Fibroblast of skin of back (primary cell): ENCODE data around the gene LY86.

Source experiments
- DNase-seq: peaks from one replicate; pipeline ENCODE4 v3.0.0-alpha.2; 2013

The LY86 gene

DNA sequence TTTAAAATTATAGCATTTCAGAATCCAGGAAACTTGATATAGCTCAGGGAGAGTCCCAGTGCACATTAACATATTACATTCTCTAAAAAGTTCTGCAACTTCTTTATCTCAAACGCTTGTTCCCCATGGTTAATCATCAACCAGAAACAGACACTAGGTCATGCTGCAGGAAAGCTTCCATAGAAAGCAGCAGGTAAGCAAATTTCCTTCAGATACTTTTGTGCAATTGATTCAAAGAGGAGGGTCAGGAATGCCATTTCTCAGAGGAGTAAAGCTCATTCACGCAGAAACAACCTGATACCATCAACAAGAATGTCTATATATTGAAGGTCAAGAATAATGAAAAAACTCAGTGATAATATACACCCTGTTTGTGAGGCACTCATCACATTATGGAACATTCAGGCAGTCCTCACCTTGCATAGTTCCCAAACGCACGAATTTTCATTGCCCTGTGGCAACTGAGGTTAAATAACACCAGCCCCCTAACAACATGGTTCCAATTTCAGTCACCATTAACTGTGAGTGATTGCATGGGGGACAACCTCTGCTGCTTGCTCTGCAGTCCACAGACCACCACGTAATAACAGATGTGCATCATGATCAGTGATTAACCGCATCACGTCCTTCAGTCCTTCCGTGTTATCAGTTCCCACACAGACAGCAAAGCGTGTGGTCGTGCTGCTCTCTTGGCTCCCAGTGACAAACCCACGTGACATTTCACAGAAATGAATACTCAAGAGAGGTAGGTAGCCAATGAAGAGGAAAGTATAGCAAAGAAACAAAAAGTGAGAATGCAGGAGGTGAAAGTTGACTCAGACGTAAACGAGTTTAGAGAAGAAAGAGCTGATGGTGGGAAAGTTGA is 95.7 kb downstream of the LY86 start:
- DNase-seq = no peak

DNA sequence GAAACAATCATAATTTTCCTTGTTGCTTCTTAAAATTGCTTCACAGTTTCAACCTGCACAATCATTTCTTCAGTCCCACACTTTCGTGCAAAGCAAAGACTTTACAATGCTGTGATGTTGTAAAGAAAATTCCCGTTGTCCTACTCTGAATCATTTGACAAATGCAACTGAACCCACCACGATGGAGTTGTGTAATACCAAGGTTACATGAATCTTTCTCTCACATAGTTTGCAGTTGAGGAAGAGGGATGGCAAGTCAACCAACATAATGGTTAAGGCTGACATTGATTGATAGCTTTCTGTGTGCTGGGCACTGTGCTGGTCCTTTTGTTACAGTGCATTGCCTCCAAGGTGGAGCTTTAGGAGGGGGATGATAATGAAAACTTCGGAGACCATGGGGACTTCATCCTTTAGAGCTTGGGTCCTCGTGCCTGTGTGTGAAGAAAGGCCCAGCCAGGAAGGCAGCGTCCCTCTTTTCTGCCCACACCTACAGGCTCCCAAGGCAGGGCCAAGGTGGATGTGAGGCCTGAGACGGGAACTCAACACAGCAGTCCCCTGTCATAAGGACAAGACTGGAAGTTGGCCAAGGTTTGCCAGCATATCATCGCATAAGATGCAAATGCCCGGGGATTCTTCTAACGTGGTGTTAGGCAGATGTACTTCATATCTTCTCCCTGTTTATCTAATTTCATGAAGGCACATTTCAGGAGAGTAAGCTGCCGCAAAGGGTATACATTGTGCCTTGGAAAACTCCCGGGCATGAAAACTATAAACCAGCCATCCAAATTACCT is 96.9 kb downstream of the LY86 start:
- no peak for DNase-seq

DNA sequence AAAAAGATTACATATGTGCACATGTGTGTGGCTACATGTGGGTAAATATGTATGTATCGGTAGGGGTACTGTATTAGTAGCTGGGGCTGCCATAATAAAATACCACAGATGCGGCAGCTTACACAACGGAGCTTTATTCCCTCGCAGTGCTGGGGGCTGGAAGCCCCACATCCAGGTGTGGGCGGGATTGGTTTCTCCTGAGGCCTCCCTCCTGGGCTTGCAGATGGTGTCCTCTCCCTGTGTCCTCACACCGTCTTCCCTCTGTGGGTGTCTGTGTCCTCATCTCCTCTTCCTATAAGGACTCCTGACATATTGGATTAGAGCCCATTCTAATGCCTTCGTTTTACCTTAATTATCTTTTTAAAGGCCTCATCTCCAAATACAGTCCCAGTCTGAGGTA is 97.7 kb downstream of the LY86 start:
- DNase-seq = no peak

DNA sequence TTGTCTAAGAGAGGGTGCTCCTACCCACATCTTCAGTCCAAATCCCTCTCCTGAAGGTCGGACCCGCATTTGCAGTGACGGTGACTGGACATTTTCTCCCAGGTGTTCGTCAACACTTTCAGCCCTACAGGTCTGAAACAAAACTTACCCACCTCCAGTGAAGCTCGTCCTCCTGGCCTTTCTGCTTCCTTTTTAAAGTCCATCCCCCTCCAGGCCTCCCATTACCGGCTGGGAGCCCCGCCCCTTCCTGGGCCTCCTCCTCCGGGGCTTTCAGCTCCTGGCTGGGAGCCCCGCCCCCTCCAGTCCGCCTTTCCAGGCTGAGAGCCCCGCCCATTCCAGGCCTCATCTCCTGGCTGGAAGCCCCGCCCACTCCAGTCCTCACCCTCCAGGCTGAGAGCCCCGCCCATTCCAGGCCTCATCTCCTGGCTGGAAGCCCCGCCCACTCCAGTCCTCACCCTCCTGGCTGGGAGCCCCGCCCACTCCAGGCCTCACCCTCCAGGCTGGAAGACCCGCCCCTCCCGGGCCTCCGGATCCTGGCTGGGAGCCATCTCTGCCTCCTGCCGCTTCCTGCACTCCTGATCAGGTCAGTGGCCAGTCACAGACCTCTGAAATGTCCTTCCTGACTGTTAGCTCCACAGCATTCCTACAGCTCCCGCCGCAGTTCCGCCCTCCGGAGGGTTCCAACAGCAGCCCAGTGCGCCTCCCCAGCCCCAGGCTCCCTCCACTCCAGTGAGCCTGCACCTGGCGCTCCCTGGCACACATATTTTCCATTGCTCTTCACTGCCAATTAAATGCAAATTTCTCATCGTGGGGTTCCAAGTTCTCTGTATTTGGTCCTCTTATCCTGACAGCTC is 98.5 kb downstream of the LY86 start:
- peak; percentile 61 for DNase-seq

DNA sequence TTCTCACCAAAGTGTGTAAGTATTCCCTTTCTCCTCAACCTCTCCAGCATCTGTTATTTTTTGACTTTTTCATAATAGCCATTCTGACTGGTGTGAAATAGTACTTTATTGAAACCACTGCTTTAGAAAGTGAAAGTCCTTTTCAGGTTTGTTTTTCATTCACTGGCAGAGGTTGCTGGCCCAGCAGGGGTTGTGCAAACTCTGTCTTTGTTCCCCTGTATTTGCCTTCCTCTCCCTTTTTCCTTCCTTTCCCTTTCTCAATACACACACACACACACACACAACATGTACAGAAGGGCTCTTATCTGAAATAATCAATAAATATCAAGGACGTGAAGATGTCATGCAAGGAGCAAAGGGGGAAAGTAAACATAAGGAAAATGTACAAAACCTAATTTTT is 99.8 kb downstream of the LY86 start:
- DNase-seq = no peak

DNA sequence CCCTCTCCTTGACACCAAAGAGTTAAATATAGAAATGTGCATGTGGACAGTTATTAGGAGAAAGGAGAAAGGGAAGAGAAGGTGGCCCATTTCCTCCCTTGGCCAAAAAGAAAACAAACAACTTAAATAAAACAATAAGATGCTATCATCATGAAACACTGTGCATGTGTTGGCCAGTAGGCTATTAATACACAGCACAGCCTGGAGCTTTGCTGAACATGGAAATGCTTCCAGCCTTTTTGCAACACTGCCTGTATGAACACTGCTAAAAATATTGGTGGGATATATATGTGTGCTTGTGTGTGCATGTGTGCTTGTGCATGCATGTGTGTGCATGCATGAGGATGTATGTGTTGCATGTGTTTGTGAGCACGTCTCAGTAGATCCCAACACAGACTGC is 100.4 kb downstream of the LY86 start:
- no peak for DNase-seq

DNA sequence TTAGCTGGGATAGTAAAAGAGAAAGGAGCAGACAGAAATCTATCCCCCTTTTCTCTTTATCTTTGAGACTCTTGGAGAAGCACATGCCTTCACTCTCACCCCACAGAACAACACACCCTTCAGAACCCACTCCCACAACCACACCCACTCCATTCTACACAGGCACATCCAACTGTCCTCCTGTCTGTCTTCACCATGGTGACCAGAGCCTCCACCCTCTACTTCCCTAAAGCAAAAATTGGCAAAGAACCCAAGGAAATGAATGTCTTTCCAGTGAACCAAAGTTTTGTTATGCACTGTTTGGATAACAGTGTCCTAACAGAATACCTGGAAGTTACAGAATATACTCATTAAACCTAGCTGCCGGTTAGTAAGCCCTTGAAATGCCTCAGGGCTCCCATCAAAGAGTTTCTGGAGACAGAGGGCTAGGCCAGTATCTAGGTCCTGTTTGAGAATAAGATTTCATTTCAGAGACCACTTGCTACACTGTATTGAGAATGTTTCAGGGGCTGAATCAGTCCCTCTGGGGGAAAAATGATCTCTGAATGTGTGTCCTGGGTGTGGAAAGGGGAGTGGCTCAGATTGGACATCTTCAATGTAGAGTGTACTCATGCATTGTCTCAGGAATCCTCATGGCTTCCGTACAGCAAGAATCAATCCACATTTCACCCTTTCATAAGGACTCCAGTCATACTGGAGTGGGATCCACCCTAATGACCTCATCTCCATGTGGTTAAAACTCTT is 101.1 kb downstream of the LY86 start:
- DNase-seq = peak; percentile 87

DNA sequence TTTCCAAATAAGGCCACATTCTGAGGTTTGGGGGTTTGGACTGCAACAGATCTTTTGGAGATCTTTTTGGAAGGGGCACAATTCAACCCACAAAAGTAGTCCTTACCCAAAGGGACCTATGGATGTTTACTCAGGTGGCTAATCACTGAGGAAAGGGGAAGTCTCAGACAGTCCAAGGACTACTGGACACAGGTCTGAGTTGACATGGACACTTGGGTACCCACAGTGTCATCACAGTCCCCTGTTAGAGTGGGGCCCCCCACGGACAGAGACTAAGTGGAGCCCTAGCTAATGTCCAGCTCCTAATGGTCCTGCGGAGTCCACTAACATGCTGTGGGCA is 101.6 kb downstream of the LY86 start:
- DNase-seq = no peak

DNA sequence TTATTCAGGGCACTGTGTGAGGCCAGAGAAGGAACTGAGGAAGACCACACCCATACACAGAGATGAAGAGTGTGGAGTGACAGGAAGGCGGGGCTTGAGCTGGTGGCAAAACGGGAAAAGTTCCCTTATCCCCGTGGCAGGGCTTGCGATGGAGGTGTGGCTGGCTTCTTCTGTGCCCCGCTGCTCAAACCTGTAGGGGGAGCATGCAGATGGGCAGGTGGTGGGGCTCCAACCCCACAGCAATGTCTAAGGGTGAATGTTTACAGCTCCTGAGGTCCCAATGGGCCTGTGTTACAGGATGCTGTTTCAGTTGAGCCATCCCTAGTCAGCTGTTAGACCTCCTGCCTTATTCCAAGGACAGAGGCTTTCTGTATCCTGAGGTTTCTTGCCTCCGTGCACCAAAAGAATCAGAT is 105.9 kb downstream of the LY86 start:
- no peak for DNase-seq

DNA sequence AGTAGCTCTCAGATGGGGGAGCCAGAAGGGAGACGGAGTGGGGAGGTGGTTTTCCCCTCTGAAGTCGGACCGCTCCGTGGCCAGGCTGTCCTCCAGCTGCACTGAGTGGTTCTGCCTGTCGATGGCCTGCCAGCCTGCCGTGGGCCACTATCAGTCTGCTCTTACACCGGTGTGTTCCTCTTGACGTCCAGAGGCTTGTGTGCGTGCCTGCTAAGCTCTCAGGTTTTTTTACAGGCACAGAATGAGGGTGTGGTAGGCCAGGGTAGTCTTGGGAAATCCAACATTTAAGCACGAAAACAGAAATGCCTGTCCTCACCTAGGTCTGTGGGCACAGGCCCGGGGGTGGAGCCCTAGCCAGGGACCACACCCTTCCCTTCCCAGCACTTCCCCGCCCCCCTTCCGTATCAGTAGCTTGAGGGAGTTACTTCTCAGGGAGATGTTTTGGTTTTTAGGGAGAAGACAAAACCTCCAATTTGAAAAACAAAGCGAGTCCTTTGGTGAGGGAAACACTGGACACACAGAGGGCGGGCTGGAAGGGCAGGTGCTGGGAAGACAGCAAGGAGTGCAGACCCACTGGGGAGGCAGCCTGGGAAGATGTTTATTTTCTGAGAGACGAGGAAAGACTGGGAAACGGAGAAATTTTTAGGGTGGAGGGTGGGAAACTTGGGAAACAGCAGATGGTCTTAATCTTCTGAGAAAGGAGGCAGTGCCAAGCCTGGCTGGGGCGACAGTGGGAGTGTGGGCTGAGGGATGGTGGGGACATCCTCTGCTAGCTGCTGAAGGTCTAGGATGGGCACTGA is 106.5 kb downstream of the LY86 start:
- no peak for DNase-seq

DNA sequence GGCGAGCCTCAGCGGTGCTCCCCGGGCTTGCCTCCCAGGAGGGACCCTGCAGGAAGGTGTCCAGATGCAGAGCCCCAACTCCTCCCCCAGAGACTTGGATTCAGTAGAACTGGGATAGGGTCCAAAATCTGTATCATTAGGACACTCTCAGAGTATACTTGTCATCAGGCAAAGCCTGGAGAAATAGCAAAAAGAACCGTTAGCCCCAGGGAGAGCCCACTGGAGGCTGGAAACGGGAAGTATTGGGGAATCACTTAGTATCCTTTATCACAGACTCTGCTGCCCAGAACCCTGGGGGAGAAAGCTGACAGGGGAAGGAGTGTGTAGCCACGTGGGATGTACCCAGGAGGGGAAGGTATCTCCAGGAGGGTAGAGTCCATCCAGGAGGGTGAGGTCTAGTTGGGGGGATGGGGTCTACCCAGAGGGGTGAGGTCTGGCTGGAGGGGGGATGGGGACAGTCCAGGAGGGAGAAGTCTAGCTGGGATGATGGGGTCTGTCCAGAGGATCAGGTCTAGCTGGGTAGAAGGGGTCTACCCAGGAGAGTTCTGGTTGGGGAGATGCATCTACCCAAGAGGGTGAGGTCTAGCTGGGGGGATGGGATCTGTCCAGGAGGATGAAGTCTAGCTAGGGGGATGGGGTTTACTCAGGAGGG is 107.2 kb downstream of the LY86 start:
- DNase-seq = peak; percentile 40

DNA sequence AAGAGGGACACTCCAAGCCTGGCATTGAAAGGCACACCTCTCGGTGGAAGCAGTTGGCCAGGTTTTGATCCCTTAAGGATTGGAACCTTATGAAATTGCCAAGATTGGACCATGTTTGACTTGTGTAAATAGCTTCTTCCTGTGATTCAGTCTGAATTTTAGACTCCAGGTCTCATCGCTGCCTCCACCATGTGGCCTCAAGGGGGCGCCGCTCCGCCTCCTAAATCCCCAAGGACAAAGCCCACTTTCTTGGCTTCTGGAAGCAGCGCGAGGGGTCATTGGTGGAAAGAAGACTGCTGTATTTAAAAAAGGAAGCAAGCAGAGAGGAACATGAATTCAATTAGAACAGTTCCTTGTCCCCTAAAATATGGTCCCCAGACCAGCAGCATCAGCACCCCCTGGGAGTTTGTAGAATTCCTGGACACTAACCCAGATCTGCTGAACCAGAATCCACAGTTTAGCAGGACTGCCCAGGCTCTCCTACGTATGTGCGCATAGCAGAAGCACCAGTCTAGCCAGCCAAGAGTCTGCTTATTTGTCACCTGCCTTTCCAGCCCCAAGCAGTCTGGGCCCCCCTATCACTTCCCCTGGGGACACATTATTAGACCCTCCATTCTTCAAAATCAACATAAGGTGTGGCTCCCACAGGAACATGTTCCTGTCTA is 108.5 kb downstream of the LY86 start:
- DNase-seq = peak; percentile 65

DNA sequence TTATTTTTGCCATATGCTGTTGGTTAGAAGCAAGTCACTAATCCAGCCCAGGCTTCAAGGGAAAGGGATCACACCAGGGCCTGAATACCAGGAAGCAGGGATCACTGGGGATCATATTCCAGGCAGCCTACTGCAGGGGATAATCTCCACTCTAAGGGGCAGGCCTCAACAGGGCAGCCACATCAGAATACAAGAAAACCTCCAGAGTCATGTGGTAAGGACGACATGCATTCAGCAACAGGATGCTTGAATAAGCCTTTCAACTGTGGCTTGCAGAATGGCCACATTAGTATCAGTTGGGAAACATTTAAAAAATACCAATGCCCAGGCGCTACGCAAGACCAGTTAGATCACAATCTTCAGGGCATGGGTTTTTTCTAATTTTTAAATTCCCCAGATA is 109.1 kb downstream of the LY86 start:
- DNase-seq = peak; percentile 18

DNA sequence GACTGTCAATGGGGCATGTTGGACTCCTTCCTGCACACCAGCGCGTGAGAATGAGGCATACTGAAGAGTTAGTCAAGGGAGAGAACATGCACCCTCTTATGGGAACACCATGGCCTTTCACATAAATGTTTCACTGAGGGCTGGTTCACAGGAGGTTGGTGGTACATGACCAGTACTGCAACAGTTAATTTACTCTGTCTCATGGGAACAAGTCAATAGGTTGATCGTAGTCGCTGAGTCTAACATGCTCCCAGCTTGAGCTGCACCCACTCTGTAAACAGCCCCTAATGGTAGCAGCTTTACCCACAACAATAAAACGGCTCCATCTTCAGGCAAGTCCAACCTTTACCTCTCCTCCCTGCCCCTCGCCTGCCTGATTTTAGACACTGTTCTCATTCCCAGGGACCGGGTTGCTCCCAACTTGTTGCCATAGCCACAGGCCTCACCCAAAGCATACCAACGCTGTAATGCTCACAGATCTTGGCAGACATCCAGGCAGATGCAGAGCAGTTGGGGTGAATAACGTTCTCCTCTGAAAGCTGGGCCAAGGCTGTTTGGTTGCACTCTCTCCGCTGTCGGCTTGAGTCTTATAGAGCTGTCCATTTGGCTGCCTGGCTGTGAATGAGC is 111.3 kb downstream of the LY86 start:
- DNase-seq = peak; percentile 97

DNA sequence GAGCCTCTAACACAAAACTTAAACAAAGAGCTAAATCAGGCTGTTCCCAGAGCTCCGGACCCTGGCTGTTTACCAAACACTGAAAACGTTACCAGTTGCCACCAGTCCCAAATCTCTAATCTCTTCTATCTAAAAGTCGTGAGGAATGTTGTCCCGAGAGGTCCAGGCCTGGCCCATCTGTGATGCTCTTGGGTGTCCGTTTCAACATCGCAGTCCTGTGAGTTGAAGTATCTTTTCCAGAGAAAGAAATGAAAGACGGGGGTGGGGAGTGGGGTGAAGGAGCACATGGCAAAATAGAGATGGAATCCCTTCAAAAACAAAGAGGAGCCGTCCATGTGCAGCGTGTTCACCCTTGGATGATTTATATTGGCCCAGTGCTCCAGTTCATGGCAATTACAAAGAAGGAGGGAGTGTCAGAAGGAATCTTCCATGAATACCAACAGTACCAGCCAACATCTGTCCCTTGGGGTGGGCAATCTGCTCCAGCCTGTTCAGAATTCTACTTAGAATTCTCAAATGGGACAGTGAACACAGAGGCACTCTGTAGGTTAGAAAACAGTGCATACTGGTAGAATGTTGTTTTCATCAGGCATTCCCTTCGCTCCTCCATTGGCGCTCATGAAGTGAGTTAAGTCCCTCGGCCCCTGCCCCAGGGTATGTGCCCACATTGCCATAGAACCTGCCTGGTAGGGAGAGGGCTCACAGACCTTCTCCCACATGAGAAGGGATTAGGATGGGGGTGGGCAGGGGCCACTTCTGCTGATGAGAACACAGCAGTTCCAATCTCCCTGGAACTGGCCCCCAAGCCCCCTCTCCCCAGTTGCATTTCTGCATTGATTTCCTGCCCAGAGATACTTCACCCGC is 112.1 kb downstream of the LY86 start:
- peak; percentile 20 for DNase-seq

DNA sequence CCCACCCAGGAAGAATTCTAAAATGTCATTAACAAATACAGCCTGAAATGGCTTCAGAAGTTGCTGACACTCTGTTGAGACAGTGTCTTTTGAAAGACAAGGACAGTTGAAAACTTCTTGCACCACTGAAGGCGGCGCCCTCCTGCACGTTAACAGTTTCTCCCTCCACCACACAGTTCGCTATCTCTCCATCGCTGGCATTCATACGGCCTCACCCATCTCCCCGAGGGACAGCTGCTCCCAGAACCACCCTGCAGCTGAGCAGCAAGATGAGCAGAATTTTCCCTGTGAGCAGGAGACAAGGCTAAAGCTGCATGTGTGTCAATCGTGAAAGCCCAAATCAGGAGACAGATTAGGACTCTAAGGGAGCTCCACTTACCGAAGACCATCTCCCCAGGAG is 113.3 kb downstream of the LY86 start:
- peak; percentile 57 for DNase-seq

DNA sequence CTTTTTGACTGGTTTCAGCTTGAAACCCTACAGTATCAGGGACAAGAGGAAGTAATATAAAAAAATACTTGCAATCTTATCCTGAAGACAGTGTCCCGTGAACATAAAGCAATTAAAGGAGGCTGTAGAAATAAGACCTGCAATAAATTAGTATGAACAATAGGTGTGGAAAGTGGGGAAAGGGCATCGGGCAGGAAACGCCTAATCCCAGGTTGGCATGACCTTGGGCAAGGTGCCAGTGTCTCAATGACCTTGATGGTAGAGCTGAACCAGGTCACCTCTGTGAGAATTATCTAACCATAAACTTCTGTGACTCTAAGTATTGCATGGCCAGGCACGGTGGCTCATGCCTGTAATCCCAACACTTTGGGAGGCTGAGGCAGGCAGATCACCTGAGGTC is 115.2 kb downstream of the LY86 start:
- DNase-seq = no peak
